OCI-LY7 (cell line): ENCODE data around the gene KATNBL1. TPM values are rescaled to one million over a fixed set of nuclear protein-coding genes. Genes with fewer than 3 reads are reported as not detected.
"Not testable (repeated sequence)": the region's sequence is repeated elsewhere in the genome, so short reads cannot be mapped to it uniquely, and the experiment has no call there.

Source experiments
- BruUV-seq: library from RNA; stranded (reverse); fragments of 400-500 nt; replicated peaks from 2 replicates; lab custom pipeline; 2021; lab: Mats Ljungman, UMichigan
- CTCF ChIA-PET: fragments of 300-600 bp; sonication (Branson Sonifier 250); formaldehyde crosslinking; loops from one replicate; lab custom pipeline; 2022; ENCODE audit warnings: antibody characterized with exemption; ENCODE audit not compliant: unreplicated experiment; lab: Charles Lee
- POLR2A ChIA-PET: fragments of 300-600 bp; sonication (Branson Sonifier 250); formaldehyde crosslinking; loops from one replicate; lab custom pipeline; 2022; ENCODE audit warnings: antibody characterized with exemption; lab: Charles Lee
- DNase-seq: peaks from one replicate; pipeline ENCODE4 v3.0.0-alpha.2; 2015; ENCODE audit warnings: low spot score
- H2AFZ ChIP-seq: fragments of 200-600 bp; sonication (generic), shearing (Covaris generic); 2 replicates; pipeline ENCODE4 v1.6.1; 2014; ENCODE audit warnings: mild to moderate bottlenecking, antibody characterized with exemption, low read length, moderate library complexity
- H3K27ac ChIP-seq: fragments of 200-600 bp; sonication (generic); 2 replicates; pipeline ENCODE4 v1.5.1; 2014; ENCODE audit warnings: mixed run types, low read depth, mild to moderate bottlenecking, moderate library complexity, low read length, inconsistent platforms; ENCODE audit not compliant: poor library complexity, severe bottlenecking
- H3K36me3 ChIP-seq: fragments of 200-600 bp; sonication (generic); 2 replicates; pipeline ENCODE4 v1.6.1; 2014; ENCODE audit warnings: mild to moderate bottlenecking, antibody characterized with exemption, low read length, moderate library complexity, mixed read lengths; ENCODE audit not compliant: insufficient read depth
- H3K4me1 ChIP-seq: fragments of 200-600 bp; sonication (generic); 2 replicates; pipeline ENCODE4 v1.5.1; 2014; ENCODE audit warnings: mild to moderate bottlenecking, low read length; ENCODE audit not compliant: insufficient read depth, poor library complexity, severe bottlenecking
- H3K4me2 ChIP-seq: fragments of 200-600 bp; sonication (generic); 2 replicates; pipeline ENCODE4 v1.6.1; 2014; ENCODE audit warnings: mild to moderate bottlenecking, low read length
- H3K4me3 ChIP-seq: fragments of 200-600 bp; sonication (generic); 2 replicates; pipeline ENCODE4 v1.5.1; 2014; ENCODE audit warnings: mild to moderate bottlenecking, low read depth, low read length; ENCODE audit not compliant: poor library complexity, severe bottlenecking
- H3K79me2 ChIP-seq: fragments of 200-600 bp; sonication (generic); 2 replicates; pipeline ENCODE4 v1.6.1; 2016; ENCODE audit warnings: low read depth, mild to moderate bottlenecking, low read length, moderate library complexity, mixed read lengths; ENCODE audit not compliant: insufficient read depth
- H3K9me2 ChIP-seq: fragments of 200-600 bp; sonication (generic); 2 replicates; pipeline ENCODE4 v1.6.1; 2016; ENCODE audit warnings: mild to moderate bottlenecking, low read length, mixed read lengths; ENCODE audit not compliant: insufficient read depth
- H3K9me3 ChIP-seq: fragments of 200-600 bp; sonication (generic); 2 replicates; pipeline ENCODE4 v1.6.1; 2014; ENCODE audit warnings: mild to moderate bottlenecking, mixed run types, low read length, mixed read lengths
- H4K20me1 ChIP-seq: fragments of 200-600 bp; sonication (generic); 2 replicates; pipeline ENCODE4 v1.6.1; 2014; ENCODE audit warnings: mild to moderate bottlenecking, antibody characterized with exemption, low read length, moderate library complexity, mixed read lengths; ENCODE audit not compliant: insufficient read depth
- EZH2phosphoT487 ChIP-seq: fragments of 200-600 bp; sonication (generic); IDR thresholded peaks from 2 replicates; pipeline ENCODE4 v1.6.1; 2018; ENCODE audit warnings: low read depth, borderline replicate concordance, mild to moderate bottlenecking, mixed run types, antibody characterized with exemption, low read length, moderate library complexity, mixed read lengths
- intact Hi-C: fragments of 100-400 bp; cut with micrococcal nuclease; formaldehyde crosslinking; loops from one replicate; pipeline ENCODE4 v1.10.0; 2022; ENCODE audit not compliant: unreplicated experiment
- total RNA-seq, 2 experiments: library from RNA; depleted of rRNA in 1 of 2; stranded (reverse); fragments of >200 nt in 1 of 2; shearing (Covaris generic) in 1 of 2; gene quantifications; 2 replicates each; pipeline ENCODE4 v1.2.3, GENCODE V29; 2014 to 2022
- TF ChIP-seq, protein P1 (sequence below): fragments of 200-600 bp; sonication (generic); conservative IDR thresholded peaks from 2 replicates; pipeline ENCODE4 v1.5.1; 2014; ENCODE audit warnings: mild to moderate bottlenecking, antibody characterized with exemption, low read length, moderate library complexity, mixed read lengths

Gene KATNBL1
- total RNA-seq, 2 experiments from 2014 or later = 44.8 to 64.6 TPM

DNA sequence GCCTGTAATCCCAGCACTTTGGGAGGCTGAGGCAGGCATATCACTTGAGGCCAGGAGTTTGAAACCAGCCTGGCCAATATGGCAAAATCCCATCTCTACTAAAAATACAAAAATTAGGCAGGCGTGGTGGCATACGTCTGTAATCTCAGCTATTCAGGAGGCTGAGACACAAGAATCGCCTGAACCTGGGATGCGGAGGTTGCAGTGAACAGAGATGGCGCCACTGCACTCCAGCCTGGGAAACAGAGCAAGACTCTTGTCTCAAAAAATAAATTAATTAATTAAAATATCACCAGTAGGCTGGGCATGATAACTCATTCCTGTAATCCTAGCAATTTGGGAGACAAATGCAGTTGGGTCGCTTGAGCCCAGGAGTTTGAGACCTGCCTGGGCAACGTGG lies 16.6 kb downstream of the KATNBL1 start:
- CTCF ChIA-PET, H3K27ac ChIP-seq, H3K4me2 ChIP-seq, H3K4me1 ChIP-seq, H3K4me3 ChIP-seq, H2AFZ ChIP-seq, BruUV-seq, H3K9me2 ChIP-seq, H4K20me1 ChIP-seq, intact Hi-C loops, H3K9me3 ChIP-seq, DNase-seq: not testable (repeated sequence)
- POLR2A ChIA-PET = interaction anchor here (0.7 kb wide), 1 partner anchor 452 kb away, joined by 5 read pairs; no protein-coding TSS in a partner anchor
- TF ChIP-seq, protein P1, sequence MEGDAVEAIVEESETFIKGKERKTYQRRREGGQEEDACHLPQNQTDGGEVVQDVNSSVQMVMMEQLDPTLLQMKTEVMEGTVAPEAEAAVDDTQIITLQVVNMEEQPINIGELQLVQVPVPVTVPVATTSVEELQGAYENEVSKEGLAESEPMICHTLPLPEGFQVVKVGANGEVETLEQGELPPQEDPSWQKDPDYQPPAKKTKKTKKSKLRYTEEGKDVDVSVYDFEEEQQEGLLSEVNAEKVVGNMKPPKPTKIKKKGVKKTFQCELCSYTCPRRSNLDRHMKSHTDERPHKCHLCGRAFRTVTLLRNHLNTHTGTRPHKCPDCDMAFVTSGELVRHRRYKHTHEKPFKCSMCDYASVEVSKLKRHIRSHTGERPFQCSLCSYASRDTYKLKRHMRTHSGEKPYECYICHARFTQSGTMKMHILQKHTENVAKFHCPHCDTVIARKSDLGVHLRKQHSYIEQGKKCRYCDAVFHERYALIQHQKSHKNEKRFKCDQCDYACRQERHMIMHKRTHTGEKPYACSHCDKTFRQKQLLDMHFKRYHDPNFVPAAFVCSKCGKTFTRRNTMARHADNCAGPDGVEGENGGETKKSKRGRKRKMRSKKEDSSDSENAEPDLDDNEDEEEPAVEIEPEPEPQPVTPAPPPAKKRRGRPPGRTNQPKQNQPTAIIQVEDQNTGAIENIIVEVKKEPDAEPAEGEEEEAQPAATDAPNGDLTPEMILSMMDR = 0 out of 2 replicates have a peak, but pooled peaks have one; percentile 24
- H3K36me3 ChIP-seq = peaks cover 29% of the 10 kb centered on the region; the same call in 1 of the 2 replicates
- peaks cover 42% of the 10 kb centered on the region; the same call in 1 of the 2 replicates for H3K79me2 ChIP-seq

DNA sequence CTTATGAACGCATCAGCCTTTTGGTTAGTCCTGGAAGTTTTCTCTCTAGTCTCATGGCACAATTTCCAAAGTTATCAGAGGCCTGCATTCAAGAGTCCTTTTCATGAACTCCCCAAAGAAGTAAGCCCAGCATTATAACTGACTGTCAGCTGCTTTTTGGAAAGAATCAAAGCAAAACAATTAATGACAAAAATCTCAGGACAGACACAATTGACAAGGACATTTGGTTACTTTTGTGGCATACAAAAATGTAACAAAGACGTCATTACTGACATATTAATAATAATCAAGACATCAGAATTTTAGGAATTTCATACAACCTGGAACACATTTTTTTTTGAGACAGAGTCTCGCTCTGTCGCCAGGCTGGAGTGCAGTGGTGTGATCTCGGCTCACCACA lies 21.2 kb downstream of the KATNBL1 start:
- ChIA-PET POLR2A (no interaction called here), CTCF (no interaction called here)
- Histone ChIP-seq H3K36me3 (peaks cover 56% of the 10 kb centered on the region), H3K9me3 (peaks cover 6% of the 10 kb centered on the region; the same call in 1 of the 2 replicates), H3K9me2 (no peaks in the 10 kb centered on the region), H3K4me1 (no peaks in the 10 kb centered on the region), H3K4me2 (no peak overlapping the region), H2AFZ (no peak overlapping the region), H4K20me1 (no peaks in the 10 kb centered on the region), H3K4me3 (no peak overlapping the region), H3K79me2 (peaks cover 35% of the 10 kb centered on the region; the same call in 1 of the 2 replicates), H3K27ac (no peak overlapping the region)
- intact Hi-C loops = no loop called here
- TF ChIP-seq, protein P1 = no peak
- no peak for TF ChIP-seq EZH2phosphoT487
- DNase-seq = no peak
- BruUV-seq = no TSS peak

DNA sequence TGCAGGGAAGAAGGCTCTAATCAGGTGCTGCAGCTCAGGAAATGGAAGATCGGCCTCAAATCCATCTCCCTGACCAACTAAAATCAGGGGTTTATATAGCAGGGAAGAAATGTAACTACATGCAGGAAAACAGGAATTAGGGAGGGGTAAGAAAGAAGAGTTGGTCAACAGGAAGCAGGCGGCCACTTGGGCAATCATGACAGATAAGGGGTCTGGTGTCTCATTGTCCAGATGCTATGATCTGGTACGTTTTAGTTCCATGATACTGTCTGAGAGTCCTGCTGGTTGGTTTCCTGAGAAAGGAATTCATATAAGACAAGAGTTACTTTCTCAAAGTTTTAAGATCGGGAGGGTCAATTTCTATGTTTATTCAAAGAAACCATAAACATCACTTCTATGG lies 24.2 kb downstream of the KATNBL1 start:
- CTCF ChIA-PET = no interaction called here
- POLR2A ChIA-PET = no interaction called here
- no peaks in the 10 kb centered on the region for H4K20me1 ChIP-seq
- no peak overlapping the region for H3K4me3 ChIP-seq
- H3K4me2 ChIP-seq = no peak overlapping the region
- H3K79me2 ChIP-seq = peaks cover 32% of the 10 kb centered on the region; the same call in 1 of the 2 replicates
- intact Hi-C loops = no loop called here
- H2AFZ ChIP-seq = no peak overlapping the region
- H3K9me2 ChIP-seq = no peaks in the 10 kb centered on the region
- H3K36me3 ChIP-seq = peaks cover 46% of the 10 kb centered on the region
- BruUV-seq = no TSS peak
- H3K27ac ChIP-seq = no peak overlapping the region
- H3K4me1 ChIP-seq = no peaks in the 10 kb centered on the region
- peaks cover 6% of the 10 kb centered on the region; the same call in 1 of the 2 replicates for H3K9me3 ChIP-seq
- DNase-seq = no peak
- TF ChIP-seq, protein P1 = no peak
- no peak for TF ChIP-seq EZH2phosphoT487
